Stimulated activated CD4-positive, alpha-beta T cell treated with anti-CD3 and anti-CD28 coated beads, Interleukin-1b, Interleukin-23, amount 100 ng/mL, for 4 hours (primary cell): Measurements from ENCODE around the gene RAB35.

Experiments
- DNase-seq, 2 donors: peaks; one replicate each; pipeline ENCODE4 v3.0.0-alpha.2; 2020; ENCODE audit warnings: low read depth in 2 of 2

The RAB35 gene

DNA sequence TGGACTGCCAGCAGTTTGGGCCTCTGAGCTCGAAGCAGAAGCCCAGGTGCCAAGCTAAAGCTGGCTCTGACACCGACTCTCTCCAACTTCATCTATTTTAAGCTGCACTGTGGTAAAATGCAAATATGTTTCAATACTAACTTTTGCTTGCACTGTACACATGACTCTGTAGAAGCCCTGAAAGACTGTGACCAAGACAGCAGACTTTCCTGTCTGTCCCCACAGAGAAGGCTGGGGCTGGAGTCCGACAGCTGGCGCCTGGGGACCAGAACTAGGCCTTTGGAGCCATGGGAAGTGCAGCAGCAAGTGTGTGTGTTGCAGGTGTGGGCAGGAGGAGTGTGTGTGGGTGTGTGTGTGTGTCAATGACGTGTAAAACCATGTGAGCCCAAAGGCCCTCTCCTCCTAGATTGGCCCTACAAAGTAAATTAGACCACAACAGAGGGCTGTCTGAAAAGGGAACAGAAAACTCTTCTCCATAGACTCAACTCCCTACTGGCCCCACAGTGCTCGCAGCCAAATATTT lies 16.4 kb upstream of the RAB35 start:
- DNase-seq: no peak

DNA sequence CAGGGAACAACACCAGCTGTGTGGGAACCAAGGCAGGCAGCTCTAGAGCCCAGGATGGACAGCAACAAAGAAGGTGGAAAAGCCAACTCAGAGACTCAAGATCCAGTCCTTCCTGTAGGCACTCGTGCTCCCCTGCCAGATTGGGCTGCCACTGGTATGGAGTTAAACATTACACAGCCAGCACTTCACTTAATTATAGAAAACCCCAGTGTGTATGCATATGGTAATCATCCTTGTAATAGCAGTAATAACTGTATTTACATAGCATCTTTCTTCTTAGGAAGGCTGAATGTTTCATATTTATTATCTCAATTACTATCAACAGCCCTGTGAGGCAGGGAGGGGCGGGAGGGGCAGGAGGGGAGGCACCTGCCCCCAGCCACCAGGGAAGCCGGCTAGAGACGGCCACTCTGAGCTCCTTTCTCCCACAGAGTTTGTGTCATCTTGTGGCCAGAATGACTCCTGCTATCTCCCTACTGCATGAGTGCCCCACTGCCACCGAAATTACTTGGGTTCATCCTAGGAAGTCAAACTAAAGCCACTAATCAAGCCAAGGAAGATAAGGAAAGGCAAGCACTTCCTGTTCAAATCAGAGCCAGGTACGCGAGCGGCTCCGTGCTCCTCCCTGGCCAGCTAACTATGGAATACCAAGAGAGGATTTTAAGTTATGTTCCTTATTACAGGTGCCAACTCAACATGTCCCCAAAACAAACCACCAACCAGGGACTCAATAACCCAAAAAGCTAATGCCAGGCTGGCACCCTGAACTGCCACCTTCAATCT lies 15.7 kb upstream of the RAB35 start:
- no peak for DNase-seq

DNA sequence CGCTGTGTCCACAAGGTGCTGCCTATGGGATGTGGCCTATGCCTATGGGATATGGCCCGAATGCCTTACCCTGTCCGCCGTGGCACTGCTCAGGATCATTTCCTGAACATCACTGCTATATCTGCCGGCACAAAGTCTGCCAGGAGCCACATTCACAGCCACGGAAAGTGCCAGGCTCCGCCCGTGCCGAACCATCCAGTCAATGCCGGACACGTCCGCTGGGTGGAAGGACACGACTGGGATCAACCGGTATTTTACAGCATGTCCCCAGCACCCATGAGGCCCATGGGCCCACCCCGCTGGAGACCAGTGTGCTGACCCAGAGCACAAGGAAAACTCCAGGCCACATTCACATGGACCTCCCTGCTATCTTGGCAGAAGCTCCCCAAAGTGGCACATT lies 14.6 kb upstream of the RAB35 start:
- no peak for DNase-seq

DNA sequence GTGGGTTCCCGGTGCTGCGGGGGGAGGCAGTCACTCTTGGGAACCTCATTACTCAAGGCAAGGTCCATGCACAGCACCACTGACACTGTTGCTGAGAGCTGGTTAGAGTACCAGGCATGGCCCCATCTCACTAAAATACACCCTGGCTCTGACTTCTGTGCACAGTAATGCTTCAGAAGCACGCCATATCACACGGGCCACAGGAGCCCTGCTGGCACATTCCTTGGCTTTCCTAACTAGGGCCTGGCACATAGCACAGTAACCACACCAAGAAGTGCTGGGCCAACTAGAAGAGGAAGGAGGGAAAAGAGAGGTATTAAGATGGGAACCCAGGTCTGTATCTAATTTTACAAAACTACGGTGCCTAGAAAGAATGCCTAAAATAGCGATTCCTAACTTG lies 13.5 kb upstream of the RAB35 start:
- DNase-seq: no peak

DNA sequence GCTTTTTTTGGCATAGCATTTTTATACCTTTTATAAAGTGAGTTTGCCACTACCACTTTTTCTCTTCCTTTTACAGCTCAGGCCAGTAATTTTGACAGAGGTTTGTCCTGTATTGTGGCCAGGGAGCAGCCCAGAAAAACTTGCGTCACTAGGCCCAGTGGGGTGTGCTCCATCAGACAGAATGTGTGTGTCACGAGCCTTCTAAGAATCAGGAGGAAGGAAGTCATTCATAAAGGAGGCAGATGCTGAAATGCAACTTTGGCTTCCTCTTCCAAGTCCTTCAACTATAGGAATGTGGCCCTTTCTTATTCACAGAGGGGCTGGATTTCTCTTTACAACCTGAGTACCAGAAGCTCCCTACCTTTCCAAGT lies 10.1 kb upstream of the RAB35 start:
- no peak for DNase-seq

DNA sequence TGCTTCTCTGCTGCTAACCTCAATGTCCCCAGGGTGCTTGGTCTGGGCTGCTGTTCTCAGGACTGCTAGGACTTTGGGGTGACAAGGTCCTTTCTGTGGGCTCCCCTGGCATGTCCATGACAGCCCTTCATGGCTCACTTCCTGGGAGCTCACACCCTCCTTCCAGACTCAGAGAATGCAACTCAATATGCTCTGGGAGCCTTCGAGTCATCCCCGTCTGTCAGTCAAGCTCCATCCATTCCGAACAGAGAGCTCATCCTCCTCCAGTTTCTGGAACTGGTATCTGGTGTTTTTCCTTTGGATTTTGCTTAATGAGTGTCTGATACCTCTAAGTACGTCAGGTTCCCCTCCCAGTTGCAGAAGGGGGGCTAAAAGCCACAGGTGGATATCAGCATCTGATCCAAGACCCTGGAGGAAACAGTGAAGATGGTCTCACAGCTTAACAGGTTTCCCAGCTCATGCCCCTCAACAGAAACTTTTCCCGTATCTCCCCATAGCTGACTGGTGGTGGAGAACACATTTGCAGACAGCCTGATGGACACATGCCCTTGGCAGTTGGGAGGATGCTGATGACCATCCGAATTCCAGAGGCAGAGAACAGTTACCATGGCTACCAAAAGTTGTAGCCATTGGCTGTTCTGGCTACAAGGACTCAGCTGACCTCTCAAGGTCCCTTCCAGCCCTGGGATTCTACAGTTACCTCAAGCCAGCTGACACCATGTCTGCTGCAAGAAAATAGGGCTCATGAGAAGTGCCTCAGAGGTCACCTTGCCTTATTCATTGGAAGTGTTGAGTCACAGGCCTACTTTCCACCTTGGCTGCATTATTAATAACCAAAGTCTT lies 9.5 kb upstream of the RAB35 start:
- DNase-seq: no peak

DNA sequence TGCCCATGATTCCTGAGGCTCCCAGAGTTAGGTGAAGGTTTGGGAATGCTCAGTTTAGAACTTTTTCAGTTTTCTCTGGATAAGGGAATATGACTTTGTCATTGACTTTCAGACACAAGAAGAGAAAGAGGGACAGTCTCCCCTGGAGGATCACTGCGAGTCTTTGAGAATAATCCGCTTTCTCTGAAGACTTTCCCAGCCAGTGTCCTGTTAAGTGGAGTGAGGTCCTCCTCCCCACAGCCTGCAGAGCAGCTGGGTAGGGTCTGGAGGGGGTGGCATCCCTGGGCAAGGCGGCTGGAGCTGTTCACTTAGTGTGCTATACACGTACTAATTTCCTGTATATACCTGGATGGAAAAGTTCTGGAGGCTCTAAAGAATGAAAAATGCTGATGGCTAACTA lies 8.5 kb upstream of the RAB35 start:
- DNase-seq: no peak

DNA sequence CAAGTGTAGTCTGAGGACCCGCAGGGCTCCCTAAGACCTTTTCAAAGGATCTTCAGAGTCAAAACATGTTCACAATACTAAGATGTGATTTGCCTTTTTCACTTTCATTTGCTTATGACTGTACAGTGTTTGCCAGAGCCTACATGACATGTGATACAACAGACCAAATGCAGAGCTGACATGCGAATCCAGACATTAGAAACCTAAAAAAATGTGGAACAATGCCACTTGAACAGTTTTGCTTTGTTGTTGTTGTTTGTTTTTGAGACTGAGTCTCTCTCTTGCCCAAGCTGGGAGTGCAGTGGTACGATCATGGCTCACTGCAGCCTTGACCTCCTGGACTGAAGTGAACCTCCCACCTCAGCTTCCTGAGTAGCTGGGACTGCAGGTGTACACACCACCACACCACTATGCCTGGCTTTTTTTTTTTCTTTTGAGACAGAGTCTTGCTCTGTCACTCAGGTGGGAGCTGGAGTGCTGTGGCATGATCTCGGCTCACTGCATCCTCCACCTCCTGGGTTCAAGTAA lies 5.3 kb upstream of the RAB35 start:
- DNase-seq: no peak

DNA sequence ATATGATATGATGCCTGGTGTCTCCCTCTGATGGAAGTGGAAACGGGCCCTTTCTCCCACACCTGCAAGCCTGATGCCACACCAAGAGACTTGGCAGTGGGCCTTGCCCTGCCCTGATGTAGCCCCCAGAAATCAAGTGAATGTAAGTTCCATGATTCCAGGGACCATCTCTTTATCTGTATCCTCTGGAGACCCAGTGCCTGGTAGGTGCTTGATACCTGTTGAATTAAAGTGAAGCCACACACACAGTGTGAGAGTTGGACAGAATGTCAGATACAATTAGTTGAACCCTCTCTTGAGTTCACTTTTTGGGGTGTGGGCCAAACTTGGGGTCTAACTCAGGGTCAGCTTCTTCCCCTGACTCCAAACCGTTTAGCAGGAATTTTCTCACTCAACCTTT lies 4.8 kb upstream of the RAB35 start:
- DNase-seq: no peak

DNA sequence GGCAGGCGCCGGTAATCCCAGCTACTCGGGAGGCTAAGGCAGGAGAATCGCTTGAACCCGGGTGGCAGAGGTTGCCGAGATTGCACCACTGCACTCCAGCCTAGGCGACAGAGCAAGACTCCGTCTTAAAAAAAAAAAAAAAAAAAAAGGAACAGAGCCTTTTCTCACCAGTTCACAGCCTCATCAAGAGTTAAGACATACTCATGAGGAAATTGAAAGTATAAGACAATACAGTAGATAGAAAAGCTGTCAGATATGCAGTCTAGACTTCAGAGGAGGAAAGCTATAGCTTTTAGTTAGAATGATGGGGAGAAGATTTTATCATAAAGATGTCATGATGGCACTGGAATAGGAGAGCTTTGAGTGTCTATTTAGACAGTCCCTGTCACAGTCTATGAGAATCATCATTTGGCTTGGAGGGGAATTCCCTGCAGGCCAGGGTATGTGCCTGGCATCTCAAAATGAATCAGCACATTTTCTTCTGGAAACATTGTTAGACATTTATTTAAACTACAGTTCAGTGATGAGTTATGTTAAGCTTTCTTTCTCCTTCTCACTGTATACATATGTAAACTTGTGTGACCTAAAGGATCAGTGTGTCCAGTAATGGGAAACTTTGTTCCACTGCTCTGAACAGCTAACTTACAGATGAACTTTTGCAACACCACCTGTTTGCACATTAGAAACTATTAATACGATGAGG lies 2.9 kb upstream of the RAB35 start:
- no peak for DNase-seq

DNA sequence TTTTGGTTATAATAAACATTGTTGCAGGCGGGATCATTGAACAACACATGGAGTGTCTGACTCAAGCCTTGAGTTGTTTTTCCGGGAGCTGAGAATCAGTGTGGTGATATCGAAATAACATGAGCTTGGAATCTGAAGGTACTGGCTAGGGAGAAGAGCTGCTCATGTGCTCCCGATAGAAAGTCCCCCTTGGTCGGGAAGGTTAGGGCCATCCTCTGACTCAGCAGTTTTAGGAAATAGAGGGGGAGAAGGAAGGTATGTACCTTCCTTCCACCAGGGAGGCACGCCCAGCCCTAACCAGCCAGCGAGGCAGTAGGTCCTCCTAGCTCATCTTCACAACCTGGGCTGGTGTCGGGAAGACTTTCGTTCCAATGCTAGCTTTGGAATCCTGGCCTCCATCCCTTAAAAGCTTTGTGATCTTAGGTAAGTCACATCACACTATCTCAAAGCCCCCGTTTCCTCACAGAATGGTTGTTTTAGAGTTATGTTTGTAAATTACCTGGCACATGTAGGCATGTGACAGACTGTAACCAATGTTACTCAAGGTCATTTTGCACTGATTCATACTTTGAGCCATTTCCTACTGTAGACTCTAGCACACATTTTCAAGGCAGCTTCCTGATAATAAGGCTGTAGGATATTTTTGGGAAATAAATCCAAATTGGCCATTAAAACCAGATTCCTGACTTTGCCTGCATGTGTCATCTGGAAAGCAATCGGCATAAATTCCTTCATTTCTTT lies 1.9 kb upstream of the RAB35 start:
- DNase-seq: no peak

DNA sequence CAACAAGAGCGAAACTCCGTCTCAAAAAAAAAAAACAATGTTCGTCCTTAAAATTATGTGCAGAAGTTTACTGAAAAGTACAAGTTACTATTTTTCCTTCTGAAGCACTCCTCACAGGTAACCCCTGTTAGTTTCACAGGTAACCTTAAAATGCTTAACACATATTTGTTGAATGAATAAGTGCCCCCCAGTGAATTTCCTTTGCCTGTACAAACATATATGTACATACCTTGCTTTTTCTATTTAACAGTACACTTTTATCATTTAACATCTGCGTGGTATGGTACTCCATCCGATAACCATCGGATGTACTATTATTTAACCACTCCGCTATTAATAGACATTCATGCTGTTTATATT lies 1.4 kb upstream of the RAB35 start:
- DNase-seq: no peak

DNA sequence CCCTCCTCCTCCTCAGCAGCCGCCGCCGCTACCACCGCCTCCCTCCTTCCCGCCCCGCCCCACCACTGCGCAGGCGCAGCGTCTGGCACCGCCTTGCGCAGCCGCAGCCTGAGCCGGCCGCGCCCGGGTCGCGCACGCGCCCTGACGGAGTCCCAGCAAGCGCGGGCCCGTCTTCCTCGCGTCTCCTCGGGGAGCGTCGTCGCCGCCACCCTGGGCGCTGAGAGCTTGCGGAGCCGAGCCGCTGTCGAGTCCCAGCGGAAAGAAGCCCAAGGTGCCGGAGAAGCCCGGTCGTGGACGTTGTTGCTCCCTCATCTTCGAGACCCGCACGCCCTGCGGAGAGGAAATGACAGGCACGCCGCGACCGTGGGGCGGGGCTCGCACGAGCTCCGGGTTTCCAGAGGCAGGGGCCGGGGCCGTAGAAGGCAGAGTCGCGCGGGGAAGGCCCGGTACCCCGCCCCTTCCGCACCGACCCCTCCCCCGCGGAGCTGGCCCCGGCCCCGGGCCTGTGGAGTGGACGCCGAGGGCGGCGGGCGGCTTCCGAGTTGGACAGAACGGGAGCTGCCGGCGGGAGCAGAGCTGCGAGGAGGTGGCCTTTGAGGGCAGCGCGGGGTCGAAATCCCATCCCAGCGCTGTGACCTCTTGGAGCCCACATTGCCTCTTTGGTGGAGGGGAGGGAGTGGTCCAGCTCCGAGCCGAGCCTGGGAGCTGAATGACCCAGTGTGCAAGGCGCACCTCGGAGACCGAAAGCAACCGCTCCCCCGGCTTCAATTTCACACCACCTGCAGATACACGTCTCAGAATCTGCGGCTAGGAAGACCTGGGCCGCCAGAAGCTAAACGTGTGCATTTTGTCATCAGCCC lies 469 bp upstream of the RAB35 start:
- DNase-seq: peak; percentile 98

DNA sequence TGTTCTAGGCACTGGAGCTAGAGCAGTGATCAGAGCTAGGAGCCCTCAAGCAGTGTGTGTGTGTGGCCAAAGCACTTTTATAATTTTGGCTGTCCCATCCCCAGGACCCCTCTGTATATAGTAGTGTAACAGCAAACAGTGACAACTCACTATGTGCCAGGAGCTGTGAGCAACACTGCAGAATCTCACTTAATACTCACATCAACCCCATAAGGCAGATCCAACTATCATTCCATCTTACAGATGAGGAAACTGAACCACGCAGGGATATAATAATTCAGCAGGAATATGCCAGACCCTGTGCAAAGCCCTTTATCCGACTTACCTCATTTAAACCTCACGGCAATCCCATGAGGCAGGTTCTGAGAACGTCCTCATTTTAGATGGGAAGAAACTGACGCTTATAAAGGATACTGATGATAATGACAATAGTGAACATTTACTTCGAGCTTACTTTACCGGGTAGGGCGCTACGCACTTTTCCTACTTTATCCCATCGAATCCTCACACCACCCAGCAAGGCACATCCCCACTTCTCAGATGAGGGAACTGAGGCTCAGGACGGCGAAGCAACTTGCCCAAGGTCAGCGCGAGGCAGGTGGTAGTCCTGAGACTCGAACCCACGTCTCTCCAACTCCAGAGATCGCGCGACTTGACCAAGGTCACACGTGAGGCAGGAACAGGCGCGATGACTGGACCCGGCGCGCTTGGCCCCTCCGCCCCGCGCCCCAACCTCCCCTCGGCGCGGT lies 687 bp downstream of the RAB35 start:
- no peak for DNase-seq

DNA sequence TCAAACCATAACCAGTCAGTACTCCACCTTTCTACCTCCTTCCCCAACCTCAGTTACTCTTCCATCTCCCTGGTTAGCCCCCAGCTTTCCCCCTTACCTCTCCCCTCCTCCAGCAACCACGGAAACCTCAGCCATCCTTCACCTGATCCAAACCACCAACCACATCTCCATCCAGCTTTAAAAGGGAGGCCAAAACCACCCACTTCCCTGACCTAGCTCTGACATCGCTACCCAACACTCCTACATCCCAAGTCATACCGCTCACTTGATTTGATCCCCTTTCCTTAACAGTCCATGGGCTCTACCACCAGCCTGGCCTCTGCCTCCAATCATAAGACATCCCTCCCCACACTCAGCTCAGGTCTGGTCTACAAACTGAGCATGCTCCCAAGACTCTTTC lies 1.5 kb downstream of the RAB35 start:
- DNase-seq: no peak

DNA sequence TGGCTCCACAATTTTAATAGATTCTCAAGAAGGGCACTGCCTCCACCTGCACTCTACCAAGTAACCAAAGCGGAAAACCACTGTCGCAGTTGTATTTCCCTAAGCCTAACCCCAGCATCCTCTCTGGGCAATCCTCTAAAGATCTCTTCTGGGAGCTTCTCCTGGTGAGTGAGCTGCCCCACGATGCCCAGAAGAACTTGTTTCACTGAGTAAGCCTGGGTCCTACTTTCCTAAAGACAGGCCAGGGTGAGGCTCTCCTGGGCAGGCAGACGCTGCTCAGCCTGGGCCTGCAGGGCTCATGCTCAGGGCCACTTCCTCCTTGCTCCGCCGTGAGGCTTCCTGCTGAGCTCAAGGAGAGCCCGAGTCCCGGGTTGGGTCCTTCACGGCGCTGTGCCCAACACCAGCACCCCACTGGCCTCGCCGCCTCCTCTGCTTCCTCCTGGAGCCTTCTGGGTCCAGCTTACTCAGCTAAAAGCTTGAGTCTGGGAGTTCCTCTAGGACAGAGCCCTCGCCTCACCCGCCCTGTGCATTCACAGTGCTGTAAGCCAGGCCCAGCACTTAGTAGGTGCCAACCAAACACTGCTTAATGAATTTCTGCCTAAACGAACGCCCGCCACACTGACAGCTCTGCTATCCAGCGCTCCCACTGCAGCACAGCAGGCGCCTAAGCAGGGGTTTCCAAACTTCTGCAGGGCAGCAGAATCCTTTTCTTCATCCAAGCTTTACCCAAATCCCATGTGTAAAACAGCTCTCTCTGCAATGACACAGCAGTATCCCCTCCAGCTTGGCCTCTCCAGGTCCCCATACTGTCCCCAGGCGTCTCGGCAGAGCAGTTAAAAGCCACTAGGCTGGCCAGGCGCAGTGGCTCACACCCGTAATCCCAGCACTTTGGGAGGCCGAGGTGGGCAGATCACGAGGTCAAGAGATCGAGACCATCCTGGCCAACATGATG lies 5.7 kb downstream of the RAB35 start:
- peak in 1 of 2 donors; percentile 26 for DNase-seq

DNA sequence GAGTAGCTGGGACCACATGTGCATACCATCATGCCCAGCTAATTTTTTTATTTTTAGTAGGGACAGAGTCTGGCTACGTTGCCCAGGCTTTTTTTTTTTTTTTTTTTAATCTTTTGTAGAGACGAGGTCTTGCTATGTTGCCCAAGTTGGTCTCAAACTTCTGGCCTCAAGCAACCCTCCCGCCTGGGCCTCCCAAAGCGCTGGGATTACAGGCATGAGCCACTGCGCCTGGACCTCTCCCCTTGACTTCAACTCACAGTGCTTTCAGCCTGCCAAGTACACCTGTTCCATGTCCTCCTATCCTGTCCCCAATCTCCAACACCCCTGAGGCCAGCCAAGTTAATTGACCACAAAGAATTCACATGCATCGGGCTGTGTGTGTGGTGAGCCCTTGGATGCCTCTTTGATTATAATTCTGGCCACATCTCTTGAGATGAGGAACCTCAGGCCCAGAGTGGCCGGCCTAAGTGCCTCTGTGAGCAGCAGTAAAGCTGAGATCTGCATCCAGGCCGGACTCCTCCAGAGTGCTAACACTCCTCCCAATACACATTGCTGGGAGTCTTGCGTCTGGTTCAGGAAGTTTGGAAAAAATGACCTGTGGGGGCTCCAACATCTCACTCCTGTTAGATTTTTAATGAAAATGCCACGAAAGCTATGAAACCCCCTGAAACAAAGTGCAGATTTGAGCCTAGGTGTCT lies 6.8 kb downstream of the RAB35 start:
- DNase-seq: no peak

DNA sequence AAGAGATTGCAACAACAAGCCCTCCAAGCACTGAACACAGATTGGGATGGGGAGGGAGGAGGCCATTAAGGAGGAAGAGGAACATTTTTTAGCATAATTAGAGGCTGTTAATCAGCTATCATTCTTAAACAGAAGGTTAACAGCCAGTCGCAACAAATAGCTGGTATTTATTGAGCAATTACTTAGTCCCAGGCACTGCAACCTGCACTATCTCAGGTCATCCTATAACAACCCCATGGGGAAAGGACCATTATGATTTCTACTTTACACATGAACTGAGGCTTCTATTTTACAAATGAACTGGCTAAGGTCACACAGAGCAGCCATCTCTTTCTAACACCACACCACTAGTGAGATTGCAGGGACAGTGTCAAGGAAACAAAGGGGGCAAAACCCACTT lies 10.4 kb downstream of the RAB35 start:
- no peak for DNase-seq
